ENCODE data around the gene DOC2B. TPM values are rescaled to one million over a fixed set of nuclear protein-coding genes. Genes with fewer than 3 reads are reported as not detected.

Gene DOC2B
- total RNA-seq, 1 experiment from 2014 or later, result not detected

Other genes starting within 250 kb of the DOC2B start
- gene SCGB1C2, start 44.1 kb downstream of the DOC2B start, total RNA-seq (2014; rRNA removed; shearing (Covaris generic)), result not detected in 2 replicates
- 26.7 and 33.7 TPM in 2 replicates for gene RPH3AL, start 171.2 kb upstream of the DOC2B start, total RNA-seq (2014; rRNA removed; shearing (Covaris generic))

Data from HT-29 (cell line).